GM12878 (cell line): ENCODE measurements around the gene JUN. TPM values are rescaled to one million over a fixed set of nuclear protein-coding genes. Genes with fewer than 3 reads are reported as not detected.

ENCODE experiments used
- CBFB ChIP-seq: IDR thresholded peaks from 2 replicates; pipeline ENCODE4 v1.6.1; 2016; ENCODE audit warnings: antibody characterized with exemption, low read depth
- EP300 ChIP-seq, 2 experiments: fragments of 150-350 bp in 1 of 2; IDR thresholded peaks; 2 replicates each; pipeline ENCODE4 v1.6.1; 2011 to 2012; ENCODE audit warnings: low read depth in 2 of 2, low read length in 2 of 2, borderline replicate concordance in 1 of 2, improper control_type of control experiment in 1 of 2, inconsistent platforms in 1 of 2; ENCODE audit not compliant: control insufficient read depth in 1 of 2
- EZH2 ChIP-seq: IDR thresholded peaks from 2 replicates; pipeline ENCODE4 v1.6.1; 2012; ENCODE audit warnings: low read depth, mild to moderate bottlenecking, control low read depth, inconsistent platforms, low read length, borderline replicate concordance; ENCODE audit not compliant: control insufficient read depth
- HDGF ChIP-seq: fragments of 450-650 bp; IDR thresholded peaks from 2 replicates; pipeline ENCODE4 v1.6.1; 2016; ENCODE audit warnings: antibody characterized with exemption
- MEF2A ChIP-seq: IDR thresholded peaks from 2 replicates; pipeline ENCODE4 v1.6.1; 2011; ENCODE audit warnings: low read depth, mild to moderate bottlenecking, low read length, moderate library complexity; ENCODE audit not compliant: insufficient read depth
- NR2F1 ChIP-seq: fragments of 450-650 bp; conservative IDR thresholded peaks from 2 replicates; pipeline ENCODE4 v1.6.1; 2017; ENCODE audit warnings: mild to moderate bottlenecking
- RUNX3 ChIP-seq: IDR thresholded peaks from 2 replicates; pipeline ENCODE4 v1.6.1; 2012; ENCODE audit warnings: low read length, inconsistent platforms
- SIX5 ChIP-seq: IDR thresholded peaks from 2 replicates; pipeline ENCODE4 v1.6.1; 2011; ENCODE audit warnings: mild to moderate bottlenecking, low read depth, low read length, moderate library complexity; ENCODE audit not compliant: severe bottlenecking
- SMAD5 ChIP-seq: IDR thresholded peaks from 2 replicates; pipeline ENCODE4 v1.6.1; 2016; ENCODE audit warnings: antibody characterized with exemption, low read depth
- WRNIP1 ChIP-seq: IDR thresholded peaks from 2 replicates; pipeline ENCODE4 v1.6.1; 2011; ENCODE audit warnings: low read depth, low read length, improper control_type of control experiment, borderline replicate concordance
- YY1 ChIP-seq: IDR thresholded peaks from 2 replicates; pipeline ENCODE4 v1.6.1; 2011; ENCODE audit warnings: low read depth, mild to moderate bottlenecking, low read length
- ZNF207 ChIP-seq: fragments of 450-650 bp; IDR thresholded peaks from 2 replicates; pipeline ENCODE4 v1.6.1; 2014; ENCODE audit warnings: antibody characterized with exemption, mild to moderate bottlenecking, borderline replicate concordance
- ZSCAN29 ChIP-seq: fragments of 450-650 bp; IDR thresholded peaks from 2 replicates; pipeline ENCODE4 v1.6.1; 2017; ENCODE audit warnings: mild to moderate bottlenecking, moderate library complexity
- polyA plus RNA-seq, 11 experiments: library from polyadenylated mRNA; depleted of rRNA in 4 of 11; unstranded in 6 of 11; stranded (reverse) in 5 of 11; fragments of >200 nt; fragmentation: Nextera tagmentation in 4 of 11; fragmentation: Illumina TruSeq in 1 of 11; extraction: Ambion mirVana in 4 of 11; extraction: Trizol in 1 of 11; gene quantifications; 1 replicate in 1 of 11; 2 replicates in 10 of 11; pipeline versions ENCODE4 v1.2.1 to v1.2.3, GENCODE V29; 2011 to 2016; ENCODE audit warnings: inconsistent platforms in 2 of 11, missing spikeins in 2 of 11, low read depth in 1 of 11
- total RNA-seq, 4 experiments: library from RNA; depleted of rRNA in 3 of 4; stranded (reverse); fragments of >200 nt in 3 of 4; fragmentation: Illumina TruSeq in 1 of 4; extraction: Trizol in 1 of 4; gene quantifications; 2 replicates each; pipeline versions ENCODE4 v1.2.1 to v1.2.3, GENCODE V29; 2013 to 2021
- TF ChIP-seq, protein P1 (sequence below): fragments of 450-650 bp; formaldehyde crosslinking; IDR thresholded peaks from 2 replicates; pipeline ENCODE4 v1.4.0; 2022; ENCODE audit warnings: mild to moderate bottlenecking, moderate library complexity
- TF ChIP-seq, protein P2 (sequence below): fragments of 450-650 bp; IDR thresholded peaks from 2 replicates; pipeline ENCODE4 v1.6.1; 2017; ENCODE audit warnings: mild to moderate bottlenecking, low read depth, inconsistent platforms; ENCODE audit not compliant: poor library complexity, severe bottlenecking
- TF ChIP-seq, protein P3 (sequence below): IDR thresholded peaks from 2 replicates; pipeline ENCODE4 v1.6.1; 2012; ENCODE audit warnings: low read length, inconsistent platforms
- TF ChIP-seq, protein P4 (sequence below): IDR thresholded peaks from 2 replicates; pipeline ENCODE4 v1.6.1; 2011; ENCODE audit warnings: borderline replicate concordance, low read depth, mild to moderate bottlenecking, moderate library complexity, mixed read lengths, low read length; ENCODE audit not compliant: insufficient read depth; ENCODE audit errors: extremely low read length
- TF ChIP-seq, protein P5 (sequence below): fragments of 450-650 bp; IDR thresholded peaks from 2 replicates; pipeline ENCODE4 v1.6.1; 2016; ENCODE audit warnings: mild to moderate bottlenecking
- TF ChIP-seq, protein P6 (sequence below): fragments of 450-650 bp; IDR thresholded peaks from 2 replicates; pipeline ENCODE4 v1.6.1; 2014; ENCODE audit warnings: mild to moderate bottlenecking

JUN gene
- total and polyA plus RNA-seq, 10 of the 15 experiments (the other 5 are each of a cell fraction or from before 2014, with no cell fraction given), result 0.18 to 8.4 (median 2.8) TPM

DNA sequence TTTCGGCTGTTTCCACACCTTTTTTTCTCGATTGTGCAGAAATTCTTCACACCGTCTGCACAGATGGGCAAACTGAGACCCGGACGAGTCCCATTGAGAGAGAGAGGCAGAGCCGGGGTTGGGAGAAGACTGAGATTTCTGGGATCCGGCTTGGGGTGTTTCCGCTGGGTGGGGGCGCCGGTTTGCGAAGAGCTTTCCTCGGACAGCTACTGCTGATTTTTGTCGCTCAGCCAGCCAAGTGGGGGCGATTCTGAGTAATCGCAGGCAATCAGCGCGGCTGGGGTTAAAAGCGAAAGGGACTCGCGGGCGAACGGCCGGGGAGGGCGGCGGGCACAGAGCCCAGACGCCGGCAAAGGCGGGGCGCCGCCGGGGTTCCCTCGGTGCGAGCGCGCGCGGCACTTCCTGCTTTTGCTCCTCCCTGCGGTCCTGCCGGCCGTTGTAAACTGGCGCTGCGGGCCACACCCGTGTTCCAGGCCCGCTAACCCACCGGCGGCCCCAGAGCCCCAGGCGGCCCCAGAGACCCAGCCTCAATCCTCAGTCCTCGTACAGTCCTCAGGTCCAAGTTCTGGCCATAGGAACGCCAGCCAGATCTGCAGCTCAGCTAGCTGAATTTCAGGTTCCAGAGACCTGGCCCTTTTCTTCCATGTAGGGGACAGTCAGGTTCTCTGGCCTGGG is 32.4 kb upstream of the JUN start (continued):
- TF ChIP-seq RUNX3, result peak; percentile 68
- TF ChIP-seq HDGF, result no peak
- no peak for TF ChIP-seq MEF2A
- TF ChIP-seq, protein P1, sequence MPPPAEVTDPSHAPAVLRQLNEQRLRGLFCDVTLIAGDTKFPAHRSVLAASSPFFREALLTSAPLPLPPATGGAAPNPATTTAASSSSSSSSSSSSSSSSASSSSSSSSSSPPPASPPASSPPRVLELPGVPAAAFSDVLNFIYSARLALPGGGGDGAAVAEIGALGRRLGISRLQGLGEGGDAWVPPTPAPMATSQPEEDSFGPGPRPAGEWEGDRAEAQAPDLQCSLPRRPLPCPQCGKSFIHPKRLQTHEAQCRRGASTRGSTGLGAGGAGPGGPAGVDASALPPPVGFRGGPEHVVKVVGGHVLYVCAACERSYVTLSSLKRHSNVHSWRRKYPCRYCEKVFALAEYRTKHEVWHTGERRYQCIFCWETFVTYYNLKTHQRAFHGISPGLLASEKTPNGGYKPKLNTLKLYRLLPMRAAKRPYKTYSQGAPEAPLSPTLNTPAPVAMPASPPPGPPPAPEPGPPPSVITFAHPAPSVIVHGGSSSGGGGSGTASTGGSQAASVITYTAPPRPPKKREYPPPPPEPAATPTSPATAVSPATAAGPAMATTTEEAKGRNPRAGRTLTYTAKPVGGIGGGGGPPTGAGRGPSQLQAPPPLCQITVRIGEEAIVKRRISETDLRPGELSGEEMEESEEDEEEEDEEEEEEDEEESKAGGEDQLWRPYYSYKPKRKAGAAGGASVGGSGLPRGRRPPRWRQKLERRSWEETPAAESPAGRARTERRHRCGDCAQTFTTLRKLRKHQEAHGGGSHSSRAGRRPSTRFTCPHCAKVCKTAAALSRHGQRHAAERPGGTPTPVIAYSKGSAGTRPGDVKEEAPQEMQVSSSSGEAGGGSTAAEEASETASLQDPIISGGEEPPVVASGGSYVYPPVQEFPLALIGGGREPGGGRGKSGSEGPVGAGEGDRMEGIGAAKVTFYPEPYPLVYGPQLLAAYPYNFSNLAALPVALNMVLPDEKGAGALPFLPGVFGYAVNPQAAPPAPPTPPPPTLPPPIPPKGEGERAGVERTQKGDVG (CRISPR knock-in tag), result no peak
- no peak for TF ChIP-seq EP300 (IDR thresholded peaks at IDR 0.05; ENCODE audit: borderline replicate concordance in 1 of 2, control insufficient read depth in 1 of 2, low read depth in 2 of 2, low read length in 2 of 2)
- peak; percentile 65; the same call in 1 of the 2 replicates for TF ChIP-seq SMAD5
- no peak for TF ChIP-seq EZH2
- no peak for TF ChIP-seq WRNIP1
- TF ChIP-seq ZSCAN29, result no peak
- TF ChIP-seq NR2F1, result peak; percentile 65
- TF ChIP-seq ZNF207, result peak; percentile 69; the same call in 1 of the 2 replicates
- TF ChIP-seq CBFB, result no peak
- TF ChIP-seq, protein P2, sequence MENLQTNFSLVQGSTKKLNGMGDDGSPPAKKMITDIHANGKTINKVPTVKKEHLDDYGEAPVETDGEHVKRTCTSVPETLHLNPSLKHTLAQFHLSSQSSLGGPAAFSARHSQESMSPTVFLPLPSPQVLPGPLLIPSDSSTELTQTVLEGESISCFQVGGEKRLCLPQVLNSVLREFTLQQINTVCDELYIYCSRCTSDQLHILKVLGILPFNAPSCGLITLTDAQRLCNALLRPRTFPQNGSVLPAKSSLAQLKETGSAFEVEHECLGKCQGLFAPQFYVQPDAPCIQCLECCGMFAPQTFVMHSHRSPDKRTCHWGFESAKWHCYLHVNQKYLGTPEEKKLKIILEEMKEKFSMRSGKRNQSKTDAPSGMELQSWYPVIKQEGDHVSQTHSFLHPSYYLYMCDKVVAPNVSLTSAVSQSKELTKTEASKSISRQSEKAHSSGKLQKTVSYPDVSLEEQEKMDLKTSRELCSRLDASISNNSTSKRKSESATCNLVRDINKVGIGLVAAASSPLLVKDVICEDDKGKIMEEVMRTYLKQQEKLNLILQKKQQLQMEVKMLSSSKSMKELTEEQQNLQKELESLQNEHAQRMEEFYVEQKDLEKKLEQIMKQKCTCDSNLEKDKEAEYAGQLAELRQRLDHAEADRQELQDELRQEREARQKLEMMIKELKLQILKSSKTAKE, result peak; percentile 61
- TF ChIP-seq, protein P3, sequence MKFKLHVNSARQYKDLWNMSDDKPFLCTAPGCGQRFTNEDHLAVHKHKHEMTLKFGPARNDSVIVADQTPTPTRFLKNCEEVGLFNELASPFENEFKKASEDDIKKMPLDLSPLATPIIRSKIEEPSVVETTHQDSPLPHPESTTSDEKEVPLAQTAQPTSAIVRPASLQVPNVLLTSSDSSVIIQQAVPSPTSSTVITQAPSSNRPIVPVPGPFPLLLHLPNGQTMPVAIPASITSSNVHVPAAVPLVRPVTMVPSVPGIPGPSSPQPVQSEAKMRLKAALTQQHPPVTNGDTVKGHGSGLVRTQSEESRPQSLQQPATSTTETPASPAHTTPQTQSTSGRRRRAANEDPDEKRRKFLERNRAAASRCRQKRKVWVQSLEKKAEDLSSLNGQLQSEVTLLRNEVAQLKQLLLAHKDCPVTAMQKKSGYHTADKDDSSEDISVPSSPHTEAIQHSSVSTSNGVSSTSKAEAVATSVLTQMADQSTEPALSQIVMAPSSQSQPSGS, result no peak
- TF ChIP-seq YY1, result peak; percentile 75
- TF ChIP-seq SIX5, result no peak
- TF ChIP-seq, protein P4, sequence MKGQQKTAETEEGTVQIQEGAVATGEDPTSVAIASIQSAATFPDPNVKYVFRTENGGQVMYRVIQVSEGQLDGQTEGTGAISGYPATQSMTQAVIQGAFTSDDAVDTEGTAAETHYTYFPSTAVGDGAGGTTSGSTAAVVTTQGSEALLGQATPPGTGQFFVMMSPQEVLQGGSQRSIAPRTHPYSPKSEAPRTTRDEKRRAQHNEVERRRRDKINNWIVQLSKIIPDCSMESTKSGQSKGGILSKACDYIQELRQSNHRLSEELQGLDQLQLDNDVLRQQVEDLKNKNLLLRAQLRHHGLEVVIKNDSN, result no peak
- TF ChIP-seq, protein P5, sequence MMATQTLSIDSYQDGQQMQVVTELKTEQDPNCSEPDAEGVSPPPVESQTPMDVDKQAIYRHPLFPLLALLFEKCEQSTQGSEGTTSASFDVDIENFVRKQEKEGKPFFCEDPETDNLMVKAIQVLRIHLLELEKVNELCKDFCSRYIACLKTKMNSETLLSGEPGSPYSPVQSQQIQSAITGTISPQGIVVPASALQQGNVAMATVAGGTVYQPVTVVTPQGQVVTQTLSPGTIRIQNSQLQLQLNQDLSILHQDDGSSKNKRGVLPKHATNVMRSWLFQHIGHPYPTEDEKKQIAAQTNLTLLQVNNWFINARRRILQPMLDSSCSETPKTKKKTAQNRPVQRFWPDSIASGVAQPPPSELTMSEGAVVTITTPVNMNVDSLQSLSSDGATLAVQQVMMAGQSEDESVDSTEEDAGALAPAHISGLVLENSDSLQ, result no peak
- TF ChIP-seq, protein P6, sequence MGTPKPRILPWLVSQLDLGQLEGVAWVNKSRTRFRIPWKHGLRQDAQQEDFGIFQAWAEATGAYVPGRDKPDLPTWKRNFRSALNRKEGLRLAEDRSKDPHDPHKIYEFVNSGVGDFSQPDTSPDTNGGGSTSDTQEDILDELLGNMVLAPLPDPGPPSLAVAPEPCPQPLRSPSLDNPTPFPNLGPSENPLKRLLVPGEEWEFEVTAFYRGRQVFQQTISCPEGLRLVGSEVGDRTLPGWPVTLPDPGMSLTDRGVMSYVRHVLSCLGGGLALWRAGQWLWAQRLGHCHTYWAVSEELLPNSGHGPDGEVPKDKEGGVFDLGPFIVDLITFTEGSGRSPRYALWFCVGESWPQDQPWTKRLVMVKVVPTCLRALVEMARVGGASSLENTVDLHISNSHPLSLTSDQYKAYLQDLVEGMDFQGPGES, result no peak
